ENCODE results near the gene FBN1. TPM values are rescaled to one million over a fixed set of nuclear protein-coding genes. Genes with fewer than 3 reads are reported as not detected.

FBN1 gene
- total and polyA plus RNA-seq, 8 donors: 83.1 to 144 (median 94.0) TPM

GRCh38 chr15:48475600-48476395 is 169.7 kb downstream of the FBN1 start:
- no peak overlapping the region for H3K27ac ChIP-seq
- ATAC-seq: no peak
- no peak overlapping the region for H3K4me3 ChIP-seq
- no peaks in the 10 kb centered on the region for H3K36me3 ChIP-seq
- peaks cover 0 to 4% of the 10 kb centered on the region in 2 donors for H3K4me1 ChIP-seq
- intact Hi-C loops (cut with DNase I): no loop called here
- no peaks in the 10 kb centered on the region for H3K27me3 ChIP-seq
- no peak for DNase-seq
- H3K9me3 ChIP-seq: no peaks in the 10 kb centered on the region
- TF ChIP-seq CTCF (IDR thresholded peaks at IDR 0.05): no peak

GRCh38 chr15:48473667-48474066 is 171.8 kb downstream of the FBN1 start:
- DNase-seq (no peak), ATAC-seq (no peak)

GRCh38 chr15:48472756-48473155 is 172.8 kb downstream of the FBN1 start:
- no peak for TF ChIP-seq CTCF (IDR thresholded peaks at IDR 0.05)
- Histone ChIP-seq H3K27me3 (no peaks in the 10 kb centered on the region), H3K27ac (no peak overlapping the region), H3K9me3 (no peaks in the 10 kb centered on the region), H3K4me1 (no peaks in the 10 kb centered on the region), H3K4me3 (no peak overlapping the region), H3K36me3 (peaks cover 0 to 17% of the 10 kb centered on the region in 2 donors)
- DNase-seq (no peak), ATAC-seq (no peak)
- intact Hi-C loops (cut with DNase I): no loop called here

More at GRCh38 chr15:48473667-48474066, 171.8 kb downstream of the FBN1 start:
- TF ChIP-seq CTCF (IDR thresholded peaks at IDR 0.05): no peak
- peaks cover 0 to 15% of the 10 kb centered on the region in 2 donors for H3K36me3 ChIP-seq
- H3K4me3 ChIP-seq: no peak overlapping the region
- no peaks in the 10 kb centered on the region for H3K4me1 ChIP-seq
- intact Hi-C loops (cut with DNase I): no loop called here
- no peaks in the 10 kb centered on the region for H3K27me3 ChIP-seq
- no peaks in the 10 kb centered on the region for H3K9me3 ChIP-seq
- H3K27ac ChIP-seq: no peak overlapping the region

DNA sequence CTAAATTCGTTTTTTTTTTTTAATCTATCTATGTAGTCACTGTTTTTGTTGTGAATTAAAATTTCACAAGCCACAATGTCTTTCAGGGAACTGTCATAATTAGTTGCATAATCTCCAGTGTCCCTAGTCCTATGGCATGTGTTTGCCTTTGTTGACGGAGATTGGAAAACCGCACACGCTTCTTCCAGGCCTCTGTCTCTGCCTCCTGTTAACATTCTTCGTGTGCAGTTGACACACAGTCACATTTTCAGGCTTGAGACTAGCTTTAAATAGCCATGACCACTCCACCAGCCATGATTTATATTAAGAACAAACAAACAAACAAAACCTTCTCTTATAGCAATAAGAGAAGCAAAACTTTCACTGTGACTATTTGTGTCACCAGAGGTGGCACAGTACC is 174.4 kb downstream of the FBN1 start:
- Histone ChIP-seq H3K36me3 (peaks cover 0 to 22% of the 10 kb centered on the region in 2 donors), H3K4me3 (no peak overlapping the region), H3K4me1 (no peaks in the 10 kb centered on the region), H3K27me3 (no peaks in the 10 kb centered on the region), H3K9me3 (no peaks in the 10 kb centered on the region), H3K27ac (no peak overlapping the region)
- no peak for DNase-seq
- intact Hi-C loops (cut with DNase I): no loop called here
- no peak for ATAC-seq
- no peak for TF ChIP-seq CTCF (IDR thresholded peaks at IDR 0.05)

- Histone ChIP-seq H3K9me3 (no peaks in the 10 kb centered on the region), H3K27me3 (no peaks in the 10 kb centered on the region), H3K4me1 (no peaks in the 10 kb centered on the region), H3K4me3 (no peak overlapping the region), H3K27ac (no peak overlapping the region), H3K36me3 (peaks cover 0 to 27% of the 10 kb centered on the region in 2 donors)
- no peak for TF ChIP-seq CTCF (IDR thresholded peaks at IDR 0.05)
- intact Hi-C loops (cut with DNase I): no loop called here
- no peak for ATAC-seq
- no peak for DNase-seq
Observed at GRCh38 chr15:48470096-48470495, 175.4 kb downstream of the FBN1 start.
